Right lobe of liver (tissue), 4 donors: Measurements from ENCODE around the gene COL1A1.

Experiments
- CTCF ChIP-seq, 4 donors: fragments of 200-600 bp in 3 of 4; fragments of 450-650 bp in 1 of 4; IDR thresholded peaks; one replicate each; pipeline versions ENCODE4 v1.5.1 to v1.8.0; 2016 to 2022; ENCODE audit warnings: antibody characterized with exemption in 4 of 4, mild to moderate bottlenecking in 2 of 4
- POLR2A ChIP-seq: fragments of 450-650 bp; IDR thresholded peaks from one replicate; pipeline ENCODE4 v1.6.1; 2017; ENCODE audit warnings: antibody characterized with exemption, mild to moderate bottlenecking
- donor health status: DM: no; HTN: no; CAD: no.
- donor health status: DM: no; HTN: no; CAD: no.
- donor health status: DM: no; HTN: yes; CAD: no.

GRCh38 chr17:50219342-50219741, 17.9 kb upstream of the COL1A1 start:
- TF ChIP-seq CTCF (IDR thresholded peaks at IDR 0.05) (no peak), POLR2A (no peak)
